HepG2 (cell line): Measurements from ENCODE around the gene DNASE1. TPM values are rescaled to one million over a fixed set of nuclear protein-coding genes. Genes with fewer than 3 reads are reported as not detected.
A peak's percentile ranks its signal among the peaks of the same experiment; 100 is the strongest.

Experiments used
- BRF2 ChIP-seq: sonication (generic); formaldehyde crosslinking; IDR thresholded peaks from 2 replicates; pipeline ENCODE4 v1.8.1; 2022; ENCODE audit warnings: mild to moderate bottlenecking, missing genetic modification reagents
- CREM ChIP-seq, 2 experiments: sonication (generic) in 1 of 2; formaldehyde crosslinking in 1 of 2; IDR thresholded peaks; 2 replicates each; pipeline versions ENCODE4 v1.4.0 to v1.6.1; 2016 to 2020; ENCODE audit warnings: antibody characterized with exemption in 1 of 2, mild to moderate bottlenecking in 1 of 2, missing genetic modification reagents in 1 of 2
- FOSL2 ChIP-seq: sonication (generic); formaldehyde crosslinking; IDR thresholded peaks from 2 replicates; pipeline ENCODE4 v1.4.0; 2020; ENCODE audit warnings: missing genetic modification reagents
- FOXO1 ChIP-seq: sonication (generic); formaldehyde crosslinking; IDR thresholded peaks from 2 replicates; pipeline ENCODE4 v1.4.0; 2020; ENCODE audit warnings: missing genetic modification reagents
- FOXP1 ChIP-seq, 2 experiments: fragments of 450-650 bp in 1 of 2; IDR thresholded peaks; 2 replicates each; pipeline ENCODE4 v1.6.1; 2017 to 2018; ENCODE audit warnings: antibody characterized with exemption in 1 of 2
- IRF2 ChIP-seq: IDR thresholded peaks from 2 replicates; pipeline ENCODE4 v1.6.1; 2018; ENCODE audit warnings: missing genetic modification reagents, missing compliant biosample characterization
- KLF6 ChIP-seq: IDR thresholded peaks from 2 replicates; pipeline ENCODE4 v1.8.0; 2016; ENCODE audit warnings: missing biosample characterization, missing genetic modification reagents
- MTA1 ChIP-seq: sonication (generic); formaldehyde crosslinking; IDR thresholded peaks from 2 replicates; pipeline ENCODE4 v1.4.0; 2020; ENCODE audit warnings: missing genetic modification reagents, mild to moderate bottlenecking, borderline replicate concordance
- RARA ChIP-seq: IDR thresholded peaks from 2 replicates; pipeline ENCODE4 v1.6.1; 2016; ENCODE audit warnings: missing genetic modification reagents, missing compliant biosample characterization
- RXRB ChIP-seq: IDR thresholded peaks from 2 replicates; pipeline ENCODE4 v1.6.1; 2016; ENCODE audit warnings: borderline replicate concordance, missing genetic modification reagents, missing compliant biosample characterization
- SMAD9 ChIP-seq: sonication (generic); formaldehyde crosslinking; IDR thresholded peaks from 2 replicates; pipeline ENCODE4 v1.5.1; 2020; ENCODE audit warnings: mild to moderate bottlenecking, missing genetic modification reagents
- ZBTB38 ChIP-seq: sonication (generic); formaldehyde crosslinking; IDR thresholded peaks from 2 replicates; pipeline ENCODE4 v1.5.1; 2020; ENCODE audit warnings: mild to moderate bottlenecking, missing genetic modification reagents
- ZNF20 ChIP-seq: sonication (generic); formaldehyde crosslinking; IDR thresholded peaks from 2 replicates; pipeline ENCODE4 v1.4.0; 2020; ENCODE audit warnings: mild to moderate bottlenecking, moderate library complexity, missing genetic modification reagents
- ZNF772 ChIP-seq: sonication (generic); formaldehyde crosslinking; IDR thresholded peaks from 2 replicates; pipeline ENCODE4 v1.5.0; 2020; ENCODE audit warnings: mild to moderate bottlenecking, missing genetic modification reagents
- ZNF816 ChIP-seq: sonication (generic); formaldehyde crosslinking; IDR thresholded peaks from 2 replicates; pipeline ENCODE4 v1.8.0; 2022; ENCODE audit warnings: missing genetic modification reagents, mild to moderate bottlenecking, borderline replicate concordance
- polyA plus RNA-seq, 8 experiments: library from polyadenylated mRNA; depleted of rRNA in 3 of 8; stranded (reverse) in 7 of 8; unstranded in 1 of 8; fragments of >200 nt; fragmentation: Illumina TruSeq in 4 of 8; extraction: Trizol in 4 of 8; gene quantifications; 2 replicates each; pipeline versions ENCODE4 v1.2.1 to v1.2.3, GENCODE V29; 2011 to 2016; ENCODE audit warnings: low read depth in 4 of 8, missing spikeins in 1 of 8, mixed read lengths in 1 of 8; ENCODE audit not compliant: insufficient read depth in 1 of 8
- total RNA-seq, 5 experiments: library from RNA; depleted of rRNA; stranded (reverse); fragments of >200 nt; fragmentation: Illumina TruSeq; extraction: Trizol; gene quantifications; 2 replicates each; pipeline ENCODE4 v1.2.3, GENCODE V29; 2016; ENCODE audit warnings: low read depth in 1 of 5
- TF ChIP-seq, protein P1 (sequence below): sonication (generic); formaldehyde crosslinking; IDR thresholded peaks from 2 replicates; pipeline ENCODE4 v1.5.1; 2020; ENCODE audit warnings: mild to moderate bottlenecking, moderate library complexity, missing genetic modification reagents
- TF ChIP-seq, protein P2 (sequence below): sonication (generic); formaldehyde crosslinking; IDR thresholded peaks from 2 replicates; pipeline ENCODE4 v1.4.0; 2020; ENCODE audit warnings: mild to moderate bottlenecking, missing genetic modification reagents
- TF ChIP-seq, protein P3 (sequence below): sonication (generic); formaldehyde crosslinking; conservative IDR thresholded peaks from 2 replicates; pipeline ENCODE4 v1.4.0; 2020; ENCODE audit warnings: mild to moderate bottlenecking, missing genetic modification reagents, moderate library complexity
- TF ChIP-seq, protein P4 (sequence below): IDR thresholded peaks from 2 replicates; pipeline ENCODE4 v1.6.1; 2018; ENCODE audit warnings: missing genetic modification reagents, mild to moderate bottlenecking, missing compliant biosample characterization
- TF ChIP-seq, protein P5 (sequence below): sonication (generic); formaldehyde crosslinking; IDR thresholded peaks from 2 replicates; pipeline ENCODE4 v1.4.0; 2020; ENCODE audit warnings: missing genetic modification reagents, borderline replicate concordance

Gene DNASE1
- total and polyA plus RNA-seq, 2 of the 13 experiments (the other 11 are each of a cell fraction or from before 2014, with no cell fraction given) = 7.1 to 11.1 TPM

- TF ChIP-seq BRF2 (CRISPR knock-in tag) (no peak), MTA1 (CRISPR knock-in tag) (no peak), IRF2 (CRISPR knock-in tag) (0 out of 2 replicates have a peak, but pooled peaks have one; percentile 18), RARA (CRISPR knock-in tag) (peak; percentile 85), ZNF772 (CRISPR knock-in tag) (peak; percentile 34; the same call in 1 of the 2 replicates), CREM (IDR thresholded peaks at IDR 0.05) (peak; percentile 24; the same call in 1 of the 2 replicates), CREM (CRISPR knock-in tag; IDR thresholded peaks at IDR 0.05) (no peak), KLF6 (CRISPR knock-in tag) (no peak), ZBTB38 (CRISPR knock-in tag) (peak; percentile 54), FOSL2 (CRISPR knock-in tag) (peak; percentile 98), ZNF816 (CRISPR knock-in tag) (peak; percentile 72; the same call in 1 of the 2 replicates), ZNF20 (CRISPR knock-in tag) (no peak), SMAD9 (CRISPR knock-in tag) (no peak), RXRB (CRISPR knock-in tag) (peak; percentile 80), FOXP1 (IDR thresholded peaks at IDR 0.05) (peak; percentile 85), FOXP1 (CRISPR knock-in tag; IDR thresholded peaks at IDR 0.05) (peak; percentile 97), FOXO1 (CRISPR knock-in tag) (peak; percentile 88)
- TF ChIP-seq, protein P1, sequence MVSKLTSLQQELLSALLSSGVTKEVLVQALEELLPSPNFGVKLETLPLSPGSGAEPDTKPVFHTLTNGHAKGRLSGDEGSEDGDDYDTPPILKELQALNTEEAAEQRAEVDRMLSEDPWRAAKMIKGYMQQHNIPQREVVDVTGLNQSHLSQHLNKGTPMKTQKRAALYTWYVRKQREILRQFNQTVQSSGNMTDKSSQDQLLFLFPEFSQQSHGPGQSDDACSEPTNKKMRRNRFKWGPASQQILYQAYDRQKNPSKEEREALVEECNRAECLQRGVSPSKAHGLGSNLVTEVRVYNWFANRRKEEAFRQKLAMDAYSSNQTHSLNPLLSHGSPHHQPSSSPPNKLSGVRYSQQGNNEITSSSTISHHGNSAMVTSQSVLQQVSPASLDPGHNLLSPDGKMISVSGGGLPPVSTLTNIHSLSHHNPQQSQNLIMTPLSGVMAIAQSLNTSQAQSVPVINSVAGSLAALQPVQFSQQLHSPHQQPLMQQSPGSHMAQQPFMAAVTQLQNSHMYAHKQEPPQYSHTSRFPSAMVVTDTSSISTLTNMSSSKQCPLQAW (CRISPR knock-in tag) = peak; percentile 74; the same call in 1 of the 2 replicates
- TF ChIP-seq, protein P2, sequence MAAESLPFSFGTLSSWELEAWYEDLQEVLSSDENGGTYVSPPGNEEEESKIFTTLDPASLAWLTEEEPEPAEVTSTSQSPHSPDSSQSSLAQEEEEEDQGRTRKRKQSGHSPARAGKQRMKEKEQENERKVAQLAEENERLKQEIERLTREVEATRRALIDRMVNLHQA (CRISPR knock-in tag) = no peak
- TF ChIP-seq, protein P3, sequence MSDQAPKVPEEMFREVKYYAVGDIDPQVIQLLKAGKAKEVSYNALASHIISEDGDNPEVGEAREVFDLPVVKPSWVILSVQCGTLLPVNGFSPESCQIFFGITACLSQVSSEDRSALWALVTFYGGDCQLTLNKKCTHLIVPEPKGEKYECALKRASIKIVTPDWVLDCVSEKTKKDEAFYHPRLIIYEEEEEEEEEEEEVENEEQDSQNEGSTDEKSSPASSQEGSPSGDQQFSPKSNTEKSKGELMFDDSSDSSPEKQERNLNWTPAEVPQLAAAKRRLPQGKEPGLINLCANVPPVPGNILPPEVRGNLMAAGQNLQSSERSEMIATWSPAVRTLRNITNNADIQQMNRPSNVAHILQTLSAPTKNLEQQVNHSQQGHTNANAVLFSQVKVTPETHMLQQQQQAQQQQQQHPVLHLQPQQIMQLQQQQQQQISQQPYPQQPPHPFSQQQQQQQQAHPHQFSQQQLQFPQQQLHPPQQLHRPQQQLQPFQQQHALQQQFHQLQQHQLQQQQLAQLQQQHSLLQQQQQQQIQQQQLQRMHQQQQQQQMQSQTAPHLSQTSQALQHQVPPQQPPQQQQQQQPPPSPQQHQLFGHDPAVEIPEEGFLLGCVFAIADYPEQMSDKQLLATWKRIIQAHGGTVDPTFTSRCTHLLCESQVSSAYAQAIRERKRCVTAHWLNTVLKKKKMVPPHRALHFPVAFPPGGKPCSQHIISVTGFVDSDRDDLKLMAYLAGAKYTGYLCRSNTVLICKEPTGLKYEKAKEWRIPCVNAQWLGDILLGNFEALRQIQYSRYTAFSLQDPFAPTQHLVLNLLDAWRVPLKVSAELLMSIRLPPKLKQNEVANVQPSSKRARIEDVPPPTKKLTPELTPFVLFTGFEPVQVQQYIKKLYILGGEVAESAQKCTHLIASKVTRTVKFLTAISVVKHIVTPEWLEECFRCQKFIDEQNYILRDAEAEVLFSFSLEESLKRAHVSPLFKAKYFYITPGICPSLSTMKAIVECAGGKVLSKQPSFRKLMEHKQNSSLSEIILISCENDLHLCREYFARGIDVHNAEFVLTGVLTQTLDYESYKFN (CRISPR knock-in tag) = peak; percentile 80
- TF ChIP-seq, protein P4, sequence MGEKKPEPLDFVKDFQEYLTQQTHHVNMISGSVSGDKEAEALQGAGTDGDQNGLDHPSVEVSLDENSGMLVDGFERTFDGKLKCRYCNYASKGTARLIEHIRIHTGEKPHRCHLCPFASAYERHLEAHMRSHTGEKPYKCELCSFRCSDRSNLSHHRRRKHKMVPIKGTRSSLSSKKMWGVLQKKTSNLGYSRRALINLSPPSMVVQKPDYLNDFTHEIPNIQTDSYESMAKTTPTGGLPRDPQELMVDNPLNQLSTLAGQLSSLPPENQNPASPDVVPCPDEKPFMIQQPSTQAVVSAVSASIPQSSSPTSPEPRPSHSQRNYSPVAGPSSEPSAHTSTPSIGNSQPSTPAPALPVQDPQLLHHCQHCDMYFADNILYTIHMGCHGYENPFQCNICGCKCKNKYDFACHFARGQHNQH (CRISPR knock-in tag) = 0 out of 2 replicates have a peak, but pooled peaks have one; percentile 47
- TF ChIP-seq, protein P5, sequence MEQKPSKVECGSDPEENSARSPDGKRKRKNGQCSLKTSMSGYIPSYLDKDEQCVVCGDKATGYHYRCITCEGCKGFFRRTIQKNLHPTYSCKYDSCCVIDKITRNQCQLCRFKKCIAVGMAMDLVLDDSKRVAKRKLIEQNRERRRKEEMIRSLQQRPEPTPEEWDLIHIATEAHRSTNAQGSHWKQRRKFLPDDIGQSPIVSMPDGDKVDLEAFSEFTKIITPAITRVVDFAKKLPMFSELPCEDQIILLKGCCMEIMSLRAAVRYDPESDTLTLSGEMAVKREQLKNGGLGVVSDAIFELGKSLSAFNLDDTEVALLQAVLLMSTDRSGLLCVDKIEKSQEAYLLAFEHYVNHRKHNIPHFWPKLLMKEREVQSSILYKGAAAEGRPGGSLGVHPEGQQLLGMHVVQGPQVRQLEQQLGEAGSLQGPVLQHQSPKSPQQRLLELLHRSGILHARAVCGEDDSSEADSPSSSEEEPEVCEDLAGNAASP (CRISPR knock-in tag) = peak; percentile 55; the same call in 1 of the 2 replicates
Observed at GRCh38 chr16:3646348-3646920, 8.1 kb upstream of the DNASE1 start (continued).
